Inferior parietal cortex (tissue), 1 donor: ENCODE data around the gene IL20RA.
A peak's percentile ranks its signal among the peaks of the same experiment; 100 is the strongest.
"Not testable (repeated sequence)": the region's sequence is repeated elsewhere in the genome, so short reads cannot be mapped to it uniquely, and the experiment has no call there.

Experiments used
- DNase-seq: peaks from one replicate; pipeline ENCODE4 v3.0.0-alpha.2; 2016; ENCODE audit errors: extremely low spot score

IL20RA gene, protein sequence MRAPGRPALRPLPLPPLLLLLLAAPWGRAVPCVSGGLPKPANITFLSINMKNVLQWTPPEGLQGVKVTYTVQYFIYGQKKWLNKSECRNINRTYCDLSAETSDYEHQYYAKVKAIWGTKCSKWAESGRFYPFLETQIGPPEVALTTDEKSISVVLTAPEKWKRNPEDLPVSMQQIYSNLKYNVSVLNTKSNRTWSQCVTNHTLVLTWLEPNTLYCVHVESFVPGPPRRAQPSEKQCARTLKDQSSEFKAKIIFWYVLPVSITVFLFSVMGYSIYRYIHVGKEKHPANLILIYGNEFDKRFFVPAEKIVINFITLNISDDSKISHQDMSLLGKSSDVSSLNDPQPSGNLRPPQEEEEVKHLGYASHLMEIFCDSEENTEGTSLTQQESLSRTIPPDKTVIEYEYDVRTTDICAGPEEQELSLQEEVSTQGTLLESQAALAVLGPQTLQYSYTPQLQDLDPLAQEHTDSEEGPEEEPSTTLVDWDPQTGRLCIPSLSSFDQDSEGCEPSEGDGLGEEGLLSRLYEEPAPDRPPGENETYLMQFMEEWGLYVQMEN

DNA sequence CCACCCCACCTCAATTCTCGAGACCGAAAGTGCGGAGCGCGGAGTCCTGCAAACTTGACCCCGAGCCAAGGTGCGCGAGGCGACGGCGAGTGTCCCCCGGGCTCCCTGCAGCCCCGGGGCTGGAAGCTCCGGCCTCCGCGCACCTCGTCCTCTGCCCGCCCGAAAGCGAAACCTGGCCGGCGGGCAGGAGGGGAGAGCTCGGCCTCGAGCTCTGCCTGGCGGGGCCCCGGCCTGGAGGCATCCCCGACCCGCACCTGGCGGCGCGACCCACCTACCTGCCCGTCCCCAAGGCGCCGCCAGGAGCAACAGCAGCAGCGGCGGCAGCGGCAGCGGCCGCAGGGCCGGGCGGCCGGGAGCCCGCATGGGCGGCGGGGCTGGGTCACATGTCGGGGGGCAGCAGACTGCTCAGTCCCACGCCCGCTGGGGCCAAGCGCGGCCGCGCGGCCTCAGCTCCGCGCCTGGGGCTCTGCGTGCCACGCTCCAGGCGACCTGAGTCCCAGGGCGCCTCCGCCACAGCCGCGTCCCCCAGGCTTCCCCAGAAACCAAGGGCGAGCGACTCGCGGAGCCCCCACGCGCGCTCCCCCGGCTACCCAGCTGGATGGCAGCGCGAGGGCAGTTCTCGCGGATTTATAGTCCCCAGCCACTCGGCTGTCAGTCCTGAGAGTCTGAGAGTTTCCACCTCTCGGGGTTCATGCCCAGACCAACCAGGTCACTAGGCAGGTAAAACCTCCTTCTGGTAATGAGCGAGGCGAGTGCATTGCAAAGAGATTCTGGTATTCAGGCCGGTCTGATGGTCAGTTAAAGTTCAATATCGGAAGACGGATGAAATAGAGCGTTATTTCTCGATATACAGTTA is at the start of gene IL20RA:
Gene IL20RA, minus strand, starts transcription at position 600 of the 856 bp plus-strand sequence. Its CDS starts 237 bp downstream, at position 363.
- DNase-seq, result no peak

DNA sequence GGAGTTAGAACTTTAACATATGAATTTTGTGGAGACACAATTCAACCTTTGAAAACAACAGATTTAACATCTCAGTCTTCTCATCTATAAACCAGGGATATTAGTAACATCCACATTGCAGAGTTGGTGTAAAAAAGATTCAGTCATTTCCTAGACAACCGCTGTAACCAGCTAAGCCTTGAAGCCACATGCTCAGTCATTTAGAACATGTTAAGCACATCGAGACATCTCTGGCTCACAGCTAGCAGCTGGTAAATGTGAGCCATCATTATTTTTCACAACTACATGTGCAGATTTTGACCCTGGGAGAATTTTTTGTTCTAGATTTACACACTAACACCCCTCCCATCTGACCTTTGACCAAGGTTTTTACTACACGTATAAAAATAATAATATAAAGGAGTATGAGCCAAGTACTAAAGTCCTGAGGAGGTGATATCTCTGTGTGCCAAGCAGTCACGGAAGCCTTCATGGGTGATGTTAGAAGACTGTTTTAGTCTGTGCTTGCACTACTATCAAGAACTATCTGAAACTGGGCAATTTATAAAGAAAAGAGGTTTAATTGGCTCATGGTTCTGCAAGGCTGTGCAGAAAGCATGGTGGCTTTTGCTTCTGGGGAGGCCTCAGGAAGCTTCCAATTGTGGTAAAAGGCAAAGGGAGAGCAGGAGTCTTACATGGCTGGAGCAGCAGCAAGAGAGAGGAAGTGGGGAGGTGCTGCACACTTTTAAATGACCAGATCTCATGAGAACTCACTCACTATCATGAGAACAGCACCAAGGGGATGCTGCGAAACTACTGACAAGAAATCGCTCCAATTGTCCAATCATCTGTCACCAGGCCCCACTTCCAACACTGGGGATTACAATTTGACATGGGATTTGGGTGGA is 48.7 kb upstream of the IL20RA start:
- DNase-seq, result no peak

DNA sequence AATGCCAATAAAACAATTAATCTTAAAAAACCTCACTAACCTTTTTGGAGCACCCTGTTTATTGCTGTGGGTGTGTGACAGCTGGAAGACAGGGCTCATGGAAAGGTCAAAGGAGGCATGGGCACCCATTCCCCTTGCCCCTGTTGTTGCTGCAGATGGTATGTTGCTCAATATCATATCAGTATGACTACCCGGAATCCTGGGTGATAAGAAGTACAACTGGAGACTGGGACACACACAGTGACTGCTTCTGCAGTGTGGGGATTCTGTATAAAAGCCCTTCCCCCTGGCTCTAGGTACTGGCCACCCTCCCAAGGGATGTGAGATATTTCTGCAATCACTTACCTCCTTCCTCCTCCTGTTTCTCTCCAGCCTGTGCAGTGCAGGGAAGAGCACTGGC is 47.3 kb upstream of the IL20RA start:
- DNase-seq, result no peak

DNA sequence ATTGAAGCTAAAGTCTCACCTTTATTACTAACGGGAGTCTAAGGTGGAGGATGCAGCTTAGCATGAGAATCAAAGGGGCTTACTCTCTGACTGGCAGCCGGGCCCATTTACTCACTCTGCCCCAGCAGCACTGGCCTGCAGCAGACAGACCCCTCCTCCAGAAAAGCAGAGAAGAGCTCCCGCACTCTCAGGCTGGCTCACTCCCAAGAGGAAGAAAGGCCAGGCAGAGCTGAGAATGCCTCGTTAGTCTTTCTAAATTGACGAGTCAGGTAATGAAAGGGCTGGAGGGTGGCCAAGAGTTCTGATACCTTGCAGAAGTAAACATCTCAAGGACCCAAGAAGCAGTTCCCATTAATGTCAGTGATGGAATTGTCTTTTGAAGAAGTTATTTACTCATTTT is 44.5 kb upstream of the IL20RA start:
- DNase-seq, result no peak

DNA sequence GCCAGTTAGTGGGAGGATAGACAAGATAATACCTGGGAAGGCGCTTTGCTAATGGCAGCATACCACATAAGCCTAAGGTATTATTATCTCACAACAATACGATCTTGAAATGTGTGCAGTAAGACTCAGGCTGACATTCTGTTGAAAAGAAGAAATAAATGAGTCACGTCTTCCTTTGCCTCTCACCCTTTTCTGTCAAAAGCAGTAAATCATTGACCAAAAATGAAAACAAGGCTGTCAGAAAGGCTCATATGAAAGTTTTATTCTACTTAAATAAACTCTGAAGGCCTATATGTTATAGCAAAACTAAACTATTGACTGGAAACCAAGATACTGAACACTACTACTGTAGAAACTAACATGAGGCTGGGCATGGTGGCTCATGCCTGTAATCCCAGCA is 43.1 kb upstream of the IL20RA start:
- DNase-seq, result no peak

DNA sequence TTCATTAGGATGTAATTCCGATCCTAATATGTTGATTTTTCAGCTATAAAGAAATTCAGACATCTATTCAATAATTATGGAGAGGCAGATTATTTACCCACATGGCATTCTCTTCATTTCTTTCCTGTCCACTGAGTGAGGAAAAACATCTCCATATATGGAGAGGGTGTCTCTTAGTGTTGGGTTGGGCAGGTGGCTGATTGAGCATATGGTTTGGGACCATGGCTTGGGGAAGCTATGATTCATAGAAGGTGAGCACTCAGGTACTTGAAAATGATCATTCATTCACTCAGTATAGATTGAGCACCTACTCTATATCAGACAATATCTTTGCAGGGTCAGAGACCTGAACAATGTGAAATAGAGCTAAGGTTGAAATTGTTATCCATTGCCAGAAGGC is 41.3 kb upstream of the IL20RA start:
- DNase-seq, result no peak

DNA sequence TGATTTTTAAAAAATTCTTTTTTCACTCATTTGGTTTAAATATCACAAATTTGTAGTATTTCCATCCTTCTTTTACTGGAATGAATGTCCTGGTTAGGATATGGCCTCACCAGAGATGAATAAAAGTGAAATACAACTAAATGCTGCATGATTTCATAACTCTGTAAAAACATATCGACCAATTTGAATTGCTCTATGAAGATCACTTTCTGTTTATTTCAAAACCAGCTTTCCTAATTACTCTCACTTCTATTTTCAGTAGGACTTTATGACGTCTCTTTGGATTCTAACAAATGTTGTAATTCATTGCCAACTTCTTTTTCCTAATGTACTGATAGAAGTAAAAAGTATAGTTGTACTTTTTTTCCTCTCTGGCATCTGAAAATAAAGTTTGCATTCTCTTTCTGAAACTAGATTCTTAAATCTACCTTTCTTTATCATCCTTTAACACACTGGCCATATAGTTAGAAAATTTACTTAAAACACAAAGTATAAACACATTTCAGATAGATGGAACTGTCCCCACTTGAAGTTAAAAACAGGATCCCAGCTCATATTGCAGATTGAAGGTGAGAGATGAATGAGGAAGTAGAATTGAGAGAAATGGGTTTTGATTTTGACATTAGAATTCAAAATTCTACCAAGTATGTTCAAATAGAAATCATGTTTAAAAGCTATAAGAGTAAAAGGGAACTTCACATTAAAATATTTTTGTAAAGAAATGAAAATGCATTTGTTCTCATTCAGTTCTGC is 40.3 kb upstream of the IL20RA start:
- DNase-seq, result no peak

DNA sequence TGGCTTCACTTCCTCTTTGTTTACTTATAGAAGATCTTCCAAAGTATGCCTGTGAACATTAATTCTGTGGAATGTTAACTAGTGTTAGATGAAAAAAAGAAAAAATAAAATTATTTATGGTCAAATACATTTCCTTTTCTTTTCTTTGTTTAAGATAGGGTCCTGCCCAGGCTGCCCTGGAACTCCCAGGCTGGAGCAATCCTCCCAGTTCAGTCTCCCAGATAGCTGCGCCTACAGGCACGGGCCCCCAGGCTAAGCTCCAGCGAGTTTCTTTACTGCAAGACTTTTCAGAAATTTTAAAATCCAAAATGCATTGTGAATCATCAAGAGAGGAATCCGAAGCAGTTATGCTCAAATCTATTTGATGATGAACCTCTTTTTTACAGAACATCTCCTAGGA is 39.3 kb upstream of the IL20RA start:
- no peak for DNase-seq

DNA sequence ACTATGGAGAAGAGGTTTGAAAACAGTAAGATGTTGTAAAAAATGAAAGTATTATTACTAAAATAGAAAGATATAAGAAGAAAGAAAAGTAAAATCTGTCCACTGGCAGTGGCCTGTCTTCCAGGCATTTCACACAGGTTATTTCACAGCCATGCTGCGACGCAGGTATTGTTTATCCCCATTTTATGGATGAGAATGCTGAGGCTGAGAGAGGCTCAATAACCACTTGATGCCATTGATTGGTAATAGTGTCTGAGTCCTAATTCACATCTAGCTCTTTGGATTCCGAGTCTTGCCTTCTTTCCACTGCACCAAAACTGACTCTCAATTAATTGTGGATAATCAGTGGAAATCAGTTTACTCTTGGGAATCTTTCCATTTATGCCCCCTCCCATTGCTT is 37.2 kb upstream of the IL20RA start:
- no peak for DNase-seq

DNA sequence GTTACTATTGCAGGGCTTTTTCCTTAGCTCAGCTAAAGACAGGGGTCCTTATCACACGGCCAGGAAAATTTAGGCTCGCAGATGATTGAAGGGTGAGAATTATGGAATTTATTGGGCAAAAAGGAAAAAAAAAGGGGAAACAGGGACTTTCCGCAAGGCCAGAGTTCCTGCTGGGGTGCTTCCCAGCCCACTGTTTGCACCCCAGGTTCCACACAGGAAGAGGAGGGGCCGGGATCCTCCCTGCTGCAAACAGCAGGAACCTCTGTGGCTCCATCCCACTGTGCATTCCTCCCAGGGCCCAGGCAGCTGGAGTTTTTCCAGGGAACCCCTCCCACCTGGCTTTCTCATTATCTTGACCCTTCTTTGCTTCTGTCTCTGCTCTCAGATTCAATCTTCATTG is 35.9 kb upstream of the IL20RA start:
- no peak for DNase-seq

DNA sequence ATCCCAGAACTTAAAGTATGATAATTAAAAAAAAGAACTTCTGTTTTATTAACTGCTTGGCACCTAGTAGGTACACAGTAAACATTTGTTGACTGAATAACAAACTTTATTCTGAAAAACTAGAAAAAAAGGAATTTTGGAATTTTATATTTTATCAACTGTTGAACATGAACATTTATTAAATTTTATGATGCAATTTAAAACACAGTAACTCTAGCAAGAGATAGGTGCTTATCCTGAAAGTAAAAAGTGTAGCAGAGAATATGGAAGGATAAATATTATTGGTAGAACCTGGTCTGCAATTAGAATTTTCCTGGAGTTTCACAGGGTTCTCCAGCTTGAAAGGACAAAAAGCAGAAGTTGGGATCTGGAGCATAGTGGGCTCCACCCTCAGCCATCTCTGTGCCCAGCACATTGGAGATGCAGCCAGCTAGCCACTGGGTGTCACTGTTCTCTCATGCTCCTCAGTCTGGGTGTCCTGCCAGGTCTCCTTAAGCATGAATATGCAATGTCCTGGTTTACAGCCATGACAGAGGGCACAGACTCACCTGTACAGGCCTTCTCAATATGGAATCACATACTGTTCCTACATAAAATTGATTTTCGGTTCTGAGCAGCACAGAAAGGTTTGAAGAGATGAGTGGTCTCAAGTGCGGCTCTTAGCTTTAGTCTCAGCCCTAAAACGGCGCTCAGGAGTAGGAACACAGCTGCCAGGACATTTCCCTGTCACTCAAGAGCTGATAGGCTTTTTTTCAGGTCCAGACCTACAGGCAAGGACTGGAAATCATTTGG is 31.7 kb upstream of the IL20RA start:
- peak; percentile 60 for DNase-seq

DNA sequence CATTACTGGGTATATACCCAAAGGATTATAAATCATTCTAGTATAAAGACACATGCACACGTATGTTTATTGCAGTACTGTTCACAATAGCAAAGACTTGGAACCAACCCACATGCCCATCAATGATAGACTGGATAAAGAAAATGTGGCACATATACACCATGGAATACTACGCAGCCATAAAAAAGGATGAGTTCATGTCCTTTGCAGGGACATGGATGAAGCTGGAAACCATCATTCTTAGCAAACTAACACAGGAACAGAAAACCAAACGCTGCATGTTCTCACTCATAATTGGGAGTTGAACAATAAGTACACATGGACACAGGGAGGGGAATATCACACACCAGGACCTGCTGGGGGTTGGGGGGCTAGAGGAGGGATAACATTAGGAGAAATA is 31.0 kb upstream of the IL20RA start:
- DNase-seq, result not testable (repeated sequence)

DNA sequence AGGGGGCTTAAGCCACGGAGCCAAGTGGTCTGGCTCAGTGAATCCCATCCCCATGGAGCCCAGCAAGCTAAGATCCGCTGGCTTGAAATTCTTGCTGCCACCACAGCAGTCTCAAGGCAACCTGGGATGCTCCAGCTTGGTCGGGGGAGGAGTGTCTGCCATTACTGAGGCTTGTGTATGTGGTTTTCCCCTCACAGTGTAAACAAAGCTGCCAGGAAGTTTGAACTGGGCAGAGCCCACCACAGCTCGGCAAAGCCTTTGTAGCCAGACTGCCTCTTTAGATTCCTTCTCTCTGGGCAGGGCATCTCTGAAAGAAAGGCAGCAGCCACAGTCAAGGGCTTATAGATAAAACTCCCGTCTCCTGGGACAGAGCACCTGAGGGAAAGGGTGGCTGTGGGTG is 25.5 kb upstream of the IL20RA start:
- no peak for DNase-seq

DNA sequence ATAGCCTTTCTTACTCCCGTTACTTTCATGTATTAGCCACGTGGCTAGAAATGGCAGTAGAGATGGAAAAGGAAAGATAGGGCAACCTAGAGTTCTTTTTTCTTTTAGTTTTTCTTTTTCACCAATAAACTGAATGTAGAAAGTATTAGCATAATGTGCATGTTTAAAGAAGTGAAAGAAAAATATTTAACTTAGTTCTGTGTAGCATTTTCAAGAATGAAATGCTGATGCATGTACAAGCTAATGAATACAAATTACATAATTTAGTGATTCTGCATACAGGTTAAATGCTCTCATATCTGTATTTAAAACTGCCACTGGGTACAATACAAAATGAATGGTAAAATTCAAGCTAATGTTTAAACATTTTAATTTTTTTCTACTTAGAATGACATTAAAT is 22.6 kb upstream of the IL20RA start:
- no peak for DNase-seq

DNA sequence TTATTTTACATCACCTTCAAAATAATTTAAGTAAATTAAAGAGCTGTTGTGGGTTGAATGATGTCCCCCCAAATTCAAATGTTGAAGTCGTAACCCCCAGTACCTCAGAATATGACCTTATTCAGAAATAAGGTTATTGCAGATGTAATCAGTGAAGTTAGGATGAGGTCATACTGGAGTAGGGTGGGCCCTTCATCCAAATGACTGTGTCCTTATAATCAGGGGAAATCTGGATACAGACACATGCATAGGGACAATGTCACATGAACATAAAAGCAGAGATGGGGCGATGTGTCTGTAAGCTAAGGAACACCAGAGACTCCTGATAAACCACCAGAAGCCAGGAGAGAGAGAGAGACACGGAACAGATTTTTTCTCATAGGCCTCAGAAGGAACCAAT is 13.3 kb upstream of the IL20RA start:
- DNase-seq, result no peak

DNA sequence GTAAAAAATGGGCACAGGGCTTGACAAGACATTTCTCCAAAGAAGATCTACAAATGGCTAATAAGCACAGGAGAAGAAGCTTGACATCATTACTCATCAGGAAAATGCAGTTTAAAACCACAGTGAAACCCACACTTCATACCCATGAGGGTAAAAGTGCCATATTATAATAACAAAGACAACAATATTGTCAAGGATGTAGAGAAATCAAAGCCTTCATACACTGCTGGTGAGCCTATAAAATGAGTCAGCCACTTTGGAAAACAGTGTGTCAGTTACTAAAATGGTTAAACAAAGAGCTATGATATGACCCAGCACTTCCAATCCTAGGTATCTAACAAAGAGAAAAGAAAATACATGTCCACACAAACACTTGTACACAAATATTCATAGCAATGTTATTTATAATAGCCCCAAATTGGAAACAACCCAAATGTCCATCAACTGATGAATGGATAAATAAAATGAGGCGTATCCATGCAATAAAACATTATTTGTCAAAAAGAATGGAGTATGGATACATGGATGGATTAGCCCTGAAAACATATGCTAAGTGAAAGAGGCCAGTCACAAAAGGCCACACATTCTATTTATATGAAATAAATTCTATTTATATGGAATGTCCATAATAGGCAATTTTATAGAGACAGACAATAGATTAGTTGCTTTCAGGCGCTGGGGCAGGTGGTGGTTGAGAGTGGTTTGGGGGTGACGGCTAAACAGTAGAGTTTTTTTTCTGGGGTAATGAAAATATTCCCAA is 11.5 kb upstream of the IL20RA start:
- DNase-seq, result no peak

DNA sequence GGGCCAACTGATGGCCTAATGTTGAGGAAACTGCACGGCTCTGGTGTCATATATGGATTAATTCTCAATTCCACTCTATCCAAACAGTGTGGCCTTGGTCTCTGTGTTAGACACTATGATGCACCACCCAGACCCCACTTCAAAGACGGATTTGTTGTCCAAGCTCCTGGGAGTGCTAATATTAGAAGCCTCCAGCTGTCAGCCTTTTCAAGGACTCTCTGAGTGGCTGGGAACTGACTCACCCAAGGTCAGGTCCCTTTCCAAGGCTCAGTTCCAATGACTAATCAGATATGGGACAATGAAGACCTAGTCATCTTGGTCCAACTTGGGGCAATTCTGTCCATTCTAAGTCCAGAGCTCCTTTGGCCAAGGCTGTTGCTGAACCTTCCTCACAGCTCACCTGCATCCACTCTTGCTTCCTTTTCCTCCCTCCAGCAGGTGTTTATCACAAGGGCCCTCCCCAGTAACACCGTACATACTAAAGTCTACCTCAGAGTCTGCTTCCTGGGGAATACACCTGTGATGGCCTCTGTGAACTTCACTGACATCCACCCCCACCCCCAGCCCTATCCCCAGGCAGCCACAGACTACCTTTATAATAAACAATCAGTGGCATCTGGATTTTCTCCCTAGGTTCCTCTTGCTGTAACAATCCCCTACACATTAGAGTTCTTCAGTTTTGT is 7.2 kb upstream of the IL20RA start:
- DNase-seq, result no peak

DNA sequence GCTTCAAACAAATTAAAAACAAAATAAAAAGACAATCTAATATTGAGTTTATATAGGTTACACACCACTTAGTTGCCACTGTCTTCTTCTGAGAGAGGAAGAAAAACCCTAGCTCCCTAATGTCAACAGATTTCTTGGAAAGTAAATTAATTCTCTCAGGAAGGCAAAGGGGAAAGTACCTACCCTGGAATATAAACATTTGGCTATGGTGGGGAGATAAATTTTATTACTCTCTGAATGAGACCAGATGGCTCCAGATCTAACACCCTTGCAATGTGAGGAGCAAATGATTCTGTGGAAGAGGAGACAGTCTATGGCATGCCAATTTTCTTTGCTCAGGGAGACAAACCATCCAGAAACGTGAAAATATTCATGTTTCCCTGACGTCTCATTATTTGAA is 4.3 kb upstream of the IL20RA start:
- DNase-seq, result no peak

DNA sequence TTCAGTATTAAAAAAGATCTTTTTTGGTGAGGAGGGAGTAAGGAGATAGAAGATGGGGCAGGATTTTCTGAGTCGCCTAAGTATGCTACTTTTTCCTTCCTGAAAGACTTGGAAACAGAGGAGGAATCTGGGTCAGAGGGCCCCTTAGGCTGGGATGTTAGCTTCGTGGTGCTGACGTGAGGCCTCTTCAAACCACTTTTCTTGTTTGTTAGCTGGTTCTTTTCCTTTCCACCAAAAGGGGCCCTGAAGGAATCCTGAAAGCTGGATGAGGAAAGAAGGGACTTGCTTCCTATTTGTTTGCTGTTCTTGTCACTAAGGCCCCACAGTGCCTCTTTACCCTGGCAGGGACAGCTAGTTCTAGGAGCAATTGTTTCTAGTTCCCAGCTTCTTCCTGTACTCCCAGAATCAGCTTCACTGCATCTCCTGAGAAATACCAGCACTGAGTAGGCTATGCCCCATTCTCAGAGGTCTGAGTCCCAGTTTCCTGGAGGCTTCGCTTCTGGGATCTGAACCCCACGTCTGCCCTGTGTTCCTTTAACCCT is 2.2 kb upstream of the IL20RA start:
- DNase-seq, result no peak
